Keratinocyte (primary cell): ENCODE measurements around the gene MUC2. TPM values are rescaled to one million over a fixed set of nuclear protein-coding genes. Genes with fewer than 3 reads are reported as not detected.

ENCODE experiments used
- DNase-seq: peaks from one replicate; pipeline ENCODE4 v3.0.0-alpha.2; 2011; ENCODE audit warnings: low read depth, missing footprints, low spot score
- FAIRE-seq: peaks from 2 replicates; lab custom pipeline; 2011; peaks lifted over from hg19 to GRCh38; lab: Jason Lieb, UNC
- H2AFZ ChIP-seq: 2 replicates; pipeline ENCODE4 v1.6.0; 2012; ENCODE audit warnings: low read length, control low read depth, inconsistent platforms; ENCODE audit not compliant: control insufficient read depth
- H3K27ac ChIP-seq: 2 replicates; pipeline ENCODE4 v1.5.1; 2011; ENCODE audit warnings: low read length; ENCODE audit not compliant: control insufficient read depth, insufficient read depth
- H3K27me3 ChIP-seq: 3 replicates; pipeline ENCODE4 v1.6.0; 2011; ENCODE audit warnings: low read length; ENCODE audit not compliant: control insufficient read depth, insufficient read depth; ENCODE audit errors: extremely low read depth
- H3K36me3 ChIP-seq, 2 experiments: 2 replicates in 1 of 2; 3 replicates in 1 of 2; pipeline ENCODE4 v1.5.1; 2011; ENCODE audit warnings: low read length in 2 of 2, mild to moderate bottlenecking in 1 of 2; ENCODE audit not compliant: control insufficient read depth in 2 of 2, insufficient read depth in 2 of 2; ENCODE audit errors: extremely low read depth in 1 of 2
- H3K4me1 ChIP-seq: 3 replicates; pipeline ENCODE4 v1.5.1; 2011; ENCODE audit warnings: low read length; ENCODE audit not compliant: control insufficient read depth, insufficient read depth; ENCODE audit errors: extremely low read depth
- H3K4me2 ChIP-seq: 3 replicates; pipeline ENCODE4 v1.6.0; 2011; ENCODE audit warnings: low read depth, low read length; ENCODE audit not compliant: control insufficient read depth, insufficient read depth; ENCODE audit errors: extremely low read depth
- H3K4me3 ChIP-seq, 3 experiments: fragments of 200-600 bp in 1 of 3; sonication (generic) in 1 of 3; 2 replicates in 2 of 3; 3 replicates in 1 of 3; pipeline ENCODE4 v1.5.1; 2011 to 2016; ENCODE audit warnings: low read length in 3 of 3, mild to moderate bottlenecking in 3 of 3, control low read depth in 2 of 3, inconsistent platforms in 1 of 3, low read depth in 1 of 3, mixed read lengths in 1 of 3, mixed run types in 1 of 3, moderate library complexity in 1 of 3; ENCODE audit not compliant: control insufficient read depth in 2 of 3, insufficient read depth in 2 of 3; ENCODE audit errors: extremely low read depth in 1 of 3
- H3K79me2 ChIP-seq: 2 replicates; pipeline ENCODE4 v1.6.0; 2012; ENCODE audit warnings: low read length; ENCODE audit not compliant: control insufficient read depth, insufficient read depth
- H3K9ac ChIP-seq: 3 replicates; pipeline ENCODE4 v1.6.0; 2011; ENCODE audit warnings: low read length; ENCODE audit not compliant: control insufficient read depth, insufficient read depth; ENCODE audit errors: extremely low read depth
- H3K9me1 ChIP-seq: 3 replicates; pipeline ENCODE4 v1.6.0; 2011; ENCODE audit warnings: low read length; ENCODE audit not compliant: control insufficient read depth, insufficient read depth; ENCODE audit errors: extremely low read depth
- H3K9me3 ChIP-seq: 2 replicates; pipeline ENCODE4 v1.5.1; 2012; ENCODE audit warnings: low read depth, low read length; ENCODE audit not compliant: control insufficient read depth
- H4K20me1 ChIP-seq: 3 replicates; pipeline ENCODE4 v1.6.0; 2011; ENCODE audit warnings: low read length; ENCODE audit not compliant: control insufficient read depth, insufficient read depth; ENCODE audit errors: extremely low read depth
- EZH2 ChIP-seq: IDR thresholded peaks from one replicate; pipeline ENCODE4 v1.6.1; 2012; ENCODE audit warnings: inconsistent platforms, mild to moderate bottlenecking, low read length, moderate library complexity
- dilution Hi-C: fragments of 300-500 bp; cut with MboI; formaldehyde crosslinking; loops from one replicate; pipeline ENCODE4 v1.7.0; 2020; ENCODE audit warnings: low sequenced_read_pairs; ENCODE audit not compliant: extremely low pct_ligation_motif_present
- polyA plus RNA-seq, 5 experiments: library from polyadenylated mRNA; depleted of rRNA in 3 of 5; stranded (reverse) in 3 of 5; stranded (forward) in 1 of 5; unstranded in 1 of 5; fragments of >200 nt; gene quantifications; 1 replicate in 1 of 5; 2 replicates in 3 of 5; 3 replicates in 1 of 5; pipeline versions ENCODE4 v1.2.1 to v1.2.3, GENCODE V29; 2011 to 2012; ENCODE audit warnings: missing spikeins in 2 of 5, low read depth in 1 of 5, low replicate concordance in 1 of 5
- TF ChIP-seq, protein P1 (sequence below), 3 experiments: IDR thresholded peaks in 1 of 3; conservative IDR thresholded peaks in 1 of 3; optimal IDR thresholded peaks in 1 of 3; 2 replicates in 2 of 3; 3 replicates in 1 of 3; pipeline versions ENCODE3 to v1.5.1; 2011; ENCODE audit warnings: low read length in 3 of 3, mild to moderate bottlenecking in 3 of 3, moderate library complexity in 2 of 3, control low read depth in 1 of 3, inconsistent platforms in 1 of 3; ENCODE audit not compliant: insufficient read depth in 2 of 3; ENCODE audit errors: extremely low read depth in 1 of 3

The MUC2 gene
- polyA plus RNA-seq, 1 donor (not counting 4 experiments of a cell fraction or from before 2014, with no cell fraction given): not detected

DNA sequence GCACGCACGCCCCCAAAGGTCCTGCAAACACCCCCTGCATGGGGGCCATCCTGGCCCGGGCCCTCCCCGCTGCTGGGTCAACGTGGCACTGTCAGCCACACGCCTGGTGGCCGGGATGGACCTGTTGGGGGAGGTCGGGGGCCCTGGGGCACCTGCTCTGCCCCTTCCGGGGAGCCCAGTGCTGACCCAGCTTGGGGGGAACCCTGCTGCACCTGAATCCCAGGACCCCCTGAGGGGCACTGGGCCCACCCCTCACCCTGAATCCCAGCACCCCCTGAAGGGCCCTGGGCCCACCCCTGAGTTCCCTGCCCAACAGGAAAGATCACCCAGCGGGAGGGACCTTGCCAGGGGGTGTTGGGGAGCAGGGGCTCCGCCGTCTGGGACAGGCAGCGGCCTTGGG is 37.7 kb upstream of the MUC2 start:
- no peak for TF ChIP-seq EZH2
- TF ChIP-seq, protein P1, sequence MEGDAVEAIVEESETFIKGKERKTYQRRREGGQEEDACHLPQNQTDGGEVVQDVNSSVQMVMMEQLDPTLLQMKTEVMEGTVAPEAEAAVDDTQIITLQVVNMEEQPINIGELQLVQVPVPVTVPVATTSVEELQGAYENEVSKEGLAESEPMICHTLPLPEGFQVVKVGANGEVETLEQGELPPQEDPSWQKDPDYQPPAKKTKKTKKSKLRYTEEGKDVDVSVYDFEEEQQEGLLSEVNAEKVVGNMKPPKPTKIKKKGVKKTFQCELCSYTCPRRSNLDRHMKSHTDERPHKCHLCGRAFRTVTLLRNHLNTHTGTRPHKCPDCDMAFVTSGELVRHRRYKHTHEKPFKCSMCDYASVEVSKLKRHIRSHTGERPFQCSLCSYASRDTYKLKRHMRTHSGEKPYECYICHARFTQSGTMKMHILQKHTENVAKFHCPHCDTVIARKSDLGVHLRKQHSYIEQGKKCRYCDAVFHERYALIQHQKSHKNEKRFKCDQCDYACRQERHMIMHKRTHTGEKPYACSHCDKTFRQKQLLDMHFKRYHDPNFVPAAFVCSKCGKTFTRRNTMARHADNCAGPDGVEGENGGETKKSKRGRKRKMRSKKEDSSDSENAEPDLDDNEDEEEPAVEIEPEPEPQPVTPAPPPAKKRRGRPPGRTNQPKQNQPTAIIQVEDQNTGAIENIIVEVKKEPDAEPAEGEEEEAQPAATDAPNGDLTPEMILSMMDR (optimal IDR thresholded peaks at IDR 0.05 in 1 of 3, IDR thresholded peaks at IDR 0.05 in 1 of 3, conservative IDR thresholded peaks at IDR 0.05 in 1 of 3; ENCODE audit: extremely low read depth in 1 of 3, insufficient read depth in 2 of 3, low read length in 3 of 3): no peak
- Histone ChIP-seq H3K27me3 (peaks cover 10% of the 10 kb centered on the region), H3K36me3 (no peaks in the 10 kb centered on the region), H3K4me3 (no peak overlapping the region), H3K9me1 (no peaks in the 10 kb centered on the region), H3K79me2 (no peaks in the 10 kb centered on the region), H3K4me2 (no peak overlapping the region), H3K9me3 (no peaks in the 10 kb centered on the region), H3K4me1 (no peaks in the 10 kb centered on the region), H3K27ac (no peak overlapping the region), H2AFZ (no peak overlapping the region), H4K20me1 (no peaks in the 10 kb centered on the region), H3K9ac (no peak overlapping the region)
- DNase-seq (no peak), FAIRE-seq (no peak)
- dilution Hi-C loops: no loop called here

- Histone ChIP-seq H3K4me1 (no peaks in the 10 kb centered on the region), H3K9ac (no peak overlapping the region), H3K9me3 (no peaks in the 10 kb centered on the region), H3K27me3 (peaks cover 10% of the 10 kb centered on the region), H3K9me1 (no peaks in the 10 kb centered on the region), H3K4me2 (no peak overlapping the region), H3K27ac (no peak overlapping the region), H2AFZ (no peak overlapping the region), H3K79me2 (no peaks in the 10 kb centered on the region), H3K36me3 (no peaks in the 10 kb centered on the region), H4K20me1 (no peaks in the 10 kb centered on the region), H3K4me3 (no peak overlapping the region)
- FAIRE-seq (no peak), DNase-seq (no peak)
- dilution Hi-C loops: no loop called here
- TF ChIP-seq, protein P1 (optimal IDR thresholded peaks at IDR 0.05 in 1 of 3, IDR thresholded peaks at IDR 0.05 in 1 of 3, conservative IDR thresholded peaks at IDR 0.05 in 1 of 3; ENCODE audit: extremely low read depth in 1 of 3, insufficient read depth in 2 of 3, low read length in 3 of 3): no peak
- no peak for TF ChIP-seq EZH2
Observed at GRCh38 chr11:1037506-1038055, 37.1 kb upstream of the MUC2 start.
